Smooth muscle cell (in vitro differentiated cells): ENCODE results near the gene KDM4C. TPM values are rescaled to one million over a fixed set of nuclear protein-coding genes. Genes with fewer than 3 reads are reported as not detected.

Experiments
- DNase-seq: peaks from one replicate; lab custom pipeline; 2025; ENCODE audit not compliant: unreplicated experiment; lab: John Stamatoyannopoulos, UW
- H2AFZ ChIP-seq: fragments of 200-600 bp; sonication (generic); 2 replicates; pipeline ENCODE4 v1.6.0; 2016; ENCODE audit warnings: antibody characterized with exemption, low read depth, mild to moderate bottlenecking
- H3F3A ChIP-seq: fragments of 200-600 bp; sonication (generic); 2 replicates; pipeline ENCODE4 v1.6.0; 2017; ENCODE audit warnings: antibody characterized with exemption, low read depth
- H3K27ac ChIP-seq: fragments of 200-600 bp; sonication (generic); 2 replicates; pipeline ENCODE4 v1.5.1; 2016; ENCODE audit warnings: low read depth, mild to moderate bottlenecking
- H3K27me3 ChIP-seq: fragments of 200-600 bp; sonication (generic); 2 replicates; pipeline ENCODE4 v1.6.1; 2016; ENCODE audit warnings: low read depth, mild to moderate bottlenecking
- H3K36me3 ChIP-seq: fragments of 200-600 bp; sonication (generic); 2 replicates; pipeline ENCODE4 v1.5.1; 2016; ENCODE audit warnings: low read depth
- H3K4me1 ChIP-seq: fragments of 200-600 bp; sonication (generic); 2 replicates; pipeline ENCODE4 v1.5.1; 2016; ENCODE audit warnings: low read depth
- H3K4me2 ChIP-seq: fragments of 200-600 bp; sonication (generic); 2 replicates; pipeline ENCODE4 v1.6.0; 2016; ENCODE audit warnings: mild to moderate bottlenecking
- H3K4me3 ChIP-seq: fragments of 200-600 bp; sonication (generic); 2 replicates; pipeline ENCODE4 v1.5.1; 2016; ENCODE audit warnings: mild to moderate bottlenecking
- H3K79me2 ChIP-seq: fragments of 200-600 bp; sonication (generic); 2 replicates; pipeline ENCODE4 v1.6.0; 2016; ENCODE audit warnings: low read depth, mild to moderate bottlenecking
- H3K9ac ChIP-seq: fragments of 200-600 bp; sonication (generic); 2 replicates; pipeline ENCODE4 v1.6.0; 2016; ENCODE audit warnings: low read depth
- H3K9me3 ChIP-seq: fragments of 200-600 bp; sonication (generic); replicated peaks from 2 replicates; pipeline ENCODE4 v1.5.1; 2016; ENCODE audit warnings: low read depth
- H4K20me1 ChIP-seq: fragments of 200-600 bp; sonication (generic); 2 replicates; pipeline ENCODE4 v1.6.0; 2016; ENCODE audit warnings: low read depth
- CTCF ChIP-seq: fragments of 200-600 bp; sonication (generic); IDR thresholded peaks from 2 replicates; pipeline ENCODE4 v1.5.1; 2017; ENCODE audit warnings: borderline replicate concordance, mild to moderate bottlenecking, antibody characterized with exemption; ENCODE audit not compliant: insufficient read depth, poor library complexity, severe bottlenecking
- WGBS: methylation state at CpG from one replicate; pipeline ENCODE4 v1.1.7; 2016; ENCODE audit warnings: low lambda C conversion rate; 5-methylcytosine and 5-hydroxymethylcytosine counted together
- polyA plus RNA-seq: library from polyadenylated mRNA; unstranded; fragments of >200 nt; fragmentation: Nextera tagmentation; extraction: Ambion mirVana; gene quantifications from 2 replicates; pipeline ENCODE4 v1.2.1, GENCODE V29; 2016
- total RNA-seq: library from RNA; depleted of rRNA; stranded (reverse); fragments of >200 nt; gene quantifications from 2 replicates; pipeline ENCODE4 v1.2.3, GENCODE V29; 2014

Gene KDM4C
- total and polyA plus RNA-seq, 2 experiments from 2014 or later = 7.5 to 20.2 TPM

DNA sequence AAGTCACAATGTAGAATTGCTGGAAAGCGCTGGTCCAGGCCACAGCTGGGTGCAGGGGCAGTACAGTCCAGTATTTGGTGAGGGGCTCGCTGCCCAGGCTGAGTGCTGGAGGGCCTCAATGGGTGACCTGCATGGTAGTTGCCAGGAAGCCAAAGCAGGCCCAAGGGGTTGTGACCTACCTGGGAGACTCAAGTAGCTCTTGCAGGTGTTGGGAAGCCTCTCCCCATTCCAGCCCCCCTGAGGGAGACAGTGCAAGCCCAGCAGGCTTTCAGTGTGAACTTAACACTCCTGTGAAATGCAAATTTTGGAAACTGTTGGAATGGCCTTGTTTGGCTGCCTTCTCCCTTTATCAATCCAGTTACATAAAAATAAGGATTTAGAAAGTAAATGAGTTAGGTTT, 13.9 kb downstream of the KDM4C start:
- 77% methylated on average over 2 of the region's 2 CpGs for WGBS

GRCh38 chr9:6777213-6777902, 19.6 kb downstream of the KDM4C start:
- peaks cover 31% of the 10 kb centered on the region for H3K79me2 ChIP-seq
- 51% methylated on average over 6 of the region's 6 CpGs for WGBS
- H4K20me1 ChIP-seq = peaks cover 98% of the 10 kb centered on the region
- H3K36me3 ChIP-seq = no peaks in the 10 kb centered on the region
- no peak overlapping the region for H3K4me3 ChIP-seq
- H3F3A ChIP-seq = no peaks in the 10 kb centered on the region
- no peak for DNase-seq
- no peak overlapping the region for H2AFZ ChIP-seq
- H3K27ac ChIP-seq = no peak overlapping the region
- no peaks in the 10 kb centered on the region for H3K27me3 ChIP-seq
- TF ChIP-seq CTCF = no peak
- H3K9me3 ChIP-seq = no peaks in the 10 kb centered on the region
- peaks cover 13% of the 10 kb centered on the region for H3K4me1 ChIP-seq
- H3K4me2 ChIP-seq = no peak overlapping the region
- no peak overlapping the region for H3K9ac ChIP-seq

More for the DNA sequence above, 13.9 kb downstream of the KDM4C start:
- H3K9ac ChIP-seq = no peak overlapping the region
- TF ChIP-seq CTCF = no peak
- H3K4me3 ChIP-seq = no peak overlapping the region
- H3K79me2 ChIP-seq = peaks cover 49% of the 10 kb centered on the region
- DNase-seq = no peak
- H2AFZ ChIP-seq = no peak overlapping the region
- no peaks in the 10 kb centered on the region for H3F3A ChIP-seq
- no peaks in the 10 kb centered on the region for H3K36me3 ChIP-seq
- H3K27me3 ChIP-seq = no peaks in the 10 kb centered on the region
- no peaks in the 10 kb centered on the region for H3K9me3 ChIP-seq
- no peak overlapping the region for H3K27ac ChIP-seq
- H3K4me1 ChIP-seq = no peaks in the 10 kb centered on the region
- H3K4me2 ChIP-seq = no peak overlapping the region
- peaks cover 97% of the 10 kb centered on the region for H4K20me1 ChIP-seq

GRCh38 chr9:6779417-6780241, 21.9 kb downstream of the KDM4C start:
- 85% methylated on average over 3 of the region's 3 CpGs for WGBS
- H3K4me1 ChIP-seq = peaks cover 13% of the 10 kb centered on the region
- H3F3A ChIP-seq = no peaks in the 10 kb centered on the region
- no peak for DNase-seq
- no peaks in the 10 kb centered on the region for H3K9me3 ChIP-seq
- peaks cover 100% of the 10 kb centered on the region for H4K20me1 ChIP-seq
- no peaks in the 10 kb centered on the region for H3K27me3 ChIP-seq
- peaks cover 30% of the 10 kb centered on the region for H3K79me2 ChIP-seq
- peak overlapping the region; percentile 61 for H3K4me2 ChIP-seq
- H2AFZ ChIP-seq = no peak overlapping the region
- H3K27ac ChIP-seq = no peak overlapping the region
- no peak for TF ChIP-seq CTCF
- no peak overlapping the region for H3K9ac ChIP-seq
- H3K4me3 ChIP-seq = no peak overlapping the region
- no peaks in the 10 kb centered on the region for H3K36me3 ChIP-seq
